Gastrocnemius medialis (tissue), 4 donors: Measurements from ENCODE around the gene MYZAP.

Experiments
- CTCF ChIP-seq, 5 experiments: fragments of 450-650 bp in 3 of 5; fragments of 200-600 bp in 2 of 5; sonication (generic) in 2 of 5; IDR thresholded peaks in 4 of 5; conservative IDR thresholded peaks in 1 of 5; 1 replicate in 4 of 5; 2 replicates in 1 of 5; pipeline ENCODE4 v1.5.1; 2016 to 2019; ENCODE audit warnings: antibody characterized with exemption in 5 of 5, mild to moderate bottlenecking in 3 of 5, moderate library complexity in 3 of 5
- POLR2A ChIP-seq, 2 donors: fragments of 450-650 bp; IDR thresholded peaks; one replicate each; pipeline ENCODE4 v1.6.1; 2017; ENCODE audit warnings: antibody characterized with exemption in 2 of 2, mild to moderate bottlenecking in 2 of 2, moderate library complexity in 2 of 2

- TF ChIP-seq CTCF (IDR thresholded peaks at IDR 0.05 in 4 of 5, conservative IDR thresholded peaks at IDR 0.05 in 1 of 5) = no peak
- TF ChIP-seq POLR2A (IDR thresholded peaks at IDR 0.05) = no peak
Observed at GRCh38 chr15:57726411-57726810, 134.7 kb downstream of the MYZAP start.
